Activated naive CD4-positive, alpha-beta T cell treated with anti-CD3 and anti-CD28 coated beads for 36 hours (primary cell): ENCODE data around the gene RBPMS2. TPM values are rescaled to one million over a fixed set of nuclear protein-coding genes. Genes with fewer than 3 reads are reported as not detected.
"Not testable (repeated sequence)": the region's sequence is repeated elsewhere in the genome, so short reads cannot be mapped to it uniquely, and the experiment has no call there.

Experiments used
- CTCF ChIA-PET: fragments of 350-600 bp; sonication (Branson Sonifier 250); formaldehyde crosslinking; loops from one replicate; lab custom pipeline; 2021; ENCODE audit warnings: antibody characterized with exemption; lab: Charles Lee
- DNase-seq: peaks from one replicate; pipeline ENCODE4 v3.0.0-alpha.2; 2020
- H3K27ac Mint-ChIP-seq: one replicate; pipeline ENCODE4 v1.8.0; 2021; ENCODE audit warnings: mild to moderate bottlenecking, mixed read lengths
- H3K27me3 Mint-ChIP-seq: one replicate; pipeline ENCODE4 v1.8.0; 2021; ENCODE audit warnings: low read depth, mixed read lengths
- H3K36me3 Mint-ChIP-seq: one replicate; pipeline ENCODE4 v1.8.0; 2021; ENCODE audit warnings: low read depth, mixed read lengths
- H3K4me1 Mint-ChIP-seq: one replicate; pipeline ENCODE4 v1.8.0; 2021; ENCODE audit warnings: low read depth, mixed read lengths
- H3K4me3 Mint-ChIP-seq: one replicate; pipeline ENCODE4 v1.8.0; 2021; ENCODE audit warnings: mild to moderate bottlenecking, moderate library complexity, mixed read lengths
- H3K9me3 Mint-ChIP-seq: one replicate; pipeline ENCODE4 v1.8.0; 2021; ENCODE audit warnings: mixed read lengths
- intact Hi-C: fragments of 100-400 bp; cut with micrococcal nuclease; formaldehyde crosslinking; loops from one replicate; pipeline ENCODE4 v1.15.1; 2023
- total RNA-seq, 2 experiments: library from RNA; stranded (reverse); gene quantifications; one replicate each; pipeline ENCODE4 v1.2.3, GENCODE V29; 2021

The RBPMS2 gene
- total RNA-seq, 2 experiments from 2014 or later, result not detected

GRCh38 chr15:64807051-64807749 lies 31.8 kb upstream of the RBPMS2 start:
- CTCF ChIA-PET, result interaction anchor here (0.5 to 0.9 kb wide), 2 partner anchors 76 to 246 kb away, joined by 3 read pairs; no protein-coding TSS in a partner anchor
- DNase-seq, result no peak
- intact Hi-C loops, result no loop called here
- Mint-ChIP-seq H3K9me3 (no peaks in the 10 kb centered on the region), H3K4me3 (no peak overlapping the region), H3K4me1 (peaks cover 3% of the 10 kb centered on the region), H3K27me3 (no peaks in the 10 kb centered on the region), H3K36me3 (no peaks in the 10 kb centered on the region), H3K27ac (no peak overlapping the region)

- no peak for DNase-seq
- CTCF ChIA-PET, result interaction anchor here (0.5 to 0.6 kb wide), 2 partner anchors 28 to 247 kb away, joined by 3 read pairs; no protein-coding TSS in a partner anchor
- no peak overlapping the region for H3K27ac Mint-ChIP-seq
- intact Hi-C loops, result no loop called here
- H3K27me3 Mint-ChIP-seq, result no peaks in the 10 kb centered on the region
- no peaks in the 10 kb centered on the region for H3K36me3 Mint-ChIP-seq
- H3K4me1 Mint-ChIP-seq, result peaks cover 3% of the 10 kb centered on the region
- no peak overlapping the region for H3K4me3 Mint-ChIP-seq
- H3K9me3 Mint-ChIP-seq, result no peaks in the 10 kb centered on the region
Observed at GRCh38 chr15:64806509-64806908, 31.1 kb upstream of the RBPMS2 start.

- intact Hi-C loops, result no loop called here
- no peaks in the 10 kb centered on the region for H3K36me3 Mint-ChIP-seq
- H3K4me1 Mint-ChIP-seq, result no peaks in the 10 kb centered on the region
- no peak overlapping the region for H3K27ac Mint-ChIP-seq
- no peaks in the 10 kb centered on the region for H3K9me3 Mint-ChIP-seq
- CTCF ChIA-PET, result interaction anchor here (2.6 kb wide), 1 partner anchor 77 kb away, joined by 9 read pairs; no protein-coding TSS in a partner anchor
- DNase-seq, result no peak
- H3K4me3 Mint-ChIP-seq, result no peak overlapping the region
- no peaks in the 10 kb centered on the region for H3K27me3 Mint-ChIP-seq
Observed at GRCh38 chr15:64804619-64805018, 29.2 kb upstream of the RBPMS2 start.

- intact Hi-C loops, result no loop called here
- DNase-seq, result no peak
- CTCF ChIA-PET, result interaction anchor here (0.6 to 2.6 kb wide), 2 partner anchors 76 to 445 kb away, joined by 4 to 9 read pairs; no protein-coding TSS in a partner anchor
Observed at GRCh38 chr15:64803526-64803925, 28.1 kb upstream of the RBPMS2 start.

GRCh38 chr15:64800476-64800875 lies 25.1 kb upstream of the RBPMS2 start:
- no peaks in the 10 kb centered on the region for H3K9me3 Mint-ChIP-seq
- H3K36me3 Mint-ChIP-seq, result no peaks in the 10 kb centered on the region
- no peak overlapping the region for H3K4me3 Mint-ChIP-seq
- H3K27ac Mint-ChIP-seq, result no peak overlapping the region
- intact Hi-C loops, result no loop called here
- no peak for DNase-seq
- no peaks in the 10 kb centered on the region for H3K27me3 Mint-ChIP-seq
- CTCF ChIA-PET, result interaction anchor here (0.7 to 3.1 kb wide), 3 partner anchors 10 to 1968 kb away, joined by 4 to 12 read pairs (median 4); no protein-coding TSS in a partner anchor
- H3K4me1 Mint-ChIP-seq, result no peaks in the 10 kb centered on the region

More at GRCh38 chr15:64803526-64803925, 28.1 kb upstream of the RBPMS2 start:
- Mint-ChIP-seq H3K36me3 (no peaks in the 10 kb centered on the region), H3K4me1 (no peaks in the 10 kb centered on the region), H3K9me3 (no peaks in the 10 kb centered on the region), H3K27ac (no peak overlapping the region), H3K27me3 (no peaks in the 10 kb centered on the region), H3K4me3 (no peak overlapping the region)

- H3K4me3 Mint-ChIP-seq, CTCF ChIA-PET, H3K4me1 Mint-ChIP-seq, H3K27ac Mint-ChIP-seq, DNase-seq, H3K36me3 Mint-ChIP-seq, H3K27me3 Mint-ChIP-seq, H3K9me3 Mint-ChIP-seq, intact Hi-C loops: not testable (repeated sequence)
Observed at GRCh38 chr15:64798905-64799304, 23.5 kb upstream of the RBPMS2 start.

- H3K9me3 Mint-ChIP-seq, H3K4me3 Mint-ChIP-seq, H3K4me1 Mint-ChIP-seq, H3K36me3 Mint-ChIP-seq, DNase-seq, intact Hi-C loops, H3K27ac Mint-ChIP-seq, H3K27me3 Mint-ChIP-seq: not testable (repeated sequence)
- CTCF ChIA-PET, result interaction anchor here (1.9 kb wide), 1 partner anchor 14 kb away, joined by 6 read pairs; no protein-coding TSS in a partner anchor
Observed at GRCh38 chr15:64795921-64796320, 20.5 kb upstream of the RBPMS2 start.

- H3K27me3 Mint-ChIP-seq, H3K36me3 Mint-ChIP-seq, H3K4me3 Mint-ChIP-seq, intact Hi-C loops, DNase-seq, H3K9me3 Mint-ChIP-seq, H3K4me1 Mint-ChIP-seq, H3K27ac Mint-ChIP-seq: not testable (repeated sequence)
- CTCF ChIA-PET, result interaction anchor here (0.6 to 1.9 kb wide), 3 partner anchors 11 to 20 kb away, joined by 4 to 6 read pairs (median 5); no protein-coding TSS in a partner anchor
Observed at GRCh38 chr15:64795299-64795698, 19.9 kb upstream of the RBPMS2 start.

- intact Hi-C loops, result no loop called here
- CTCF ChIA-PET, result no interaction called here
Observed at GRCh38 chr15:64792282-64792681, 16.9 kb upstream of the RBPMS2 start.

GRCh38 chr15:64791401-64791800 lies 16.0 kb upstream of the RBPMS2 start:
- intact Hi-C loops, result no loop called here
- no peaks in the 10 kb centered on the region for H3K9me3 Mint-ChIP-seq
- no peak overlapping the region for H3K4me3 Mint-ChIP-seq
- no peaks in the 10 kb centered on the region for H3K4me1 Mint-ChIP-seq
- H3K36me3 Mint-ChIP-seq, result no peaks in the 10 kb centered on the region
- no peaks in the 10 kb centered on the region for H3K27me3 Mint-ChIP-seq
- CTCF ChIA-PET, result interaction anchor here (1.1 kb wide), 2 partner anchors 11 to 63 kb away, joined by 3 to 4 read pairs; no protein-coding TSS in a partner anchor
- no peak overlapping the region for H3K27ac Mint-ChIP-seq
- DNase-seq, result no peak

More at GRCh38 chr15:64792282-64792681, 16.9 kb upstream of the RBPMS2 start:
- Mint-ChIP-seq H3K4me3 (no peak overlapping the region), H3K27me3 (no peaks in the 10 kb centered on the region), H3K9me3 (no peaks in the 10 kb centered on the region), H3K4me1 (no peaks in the 10 kb centered on the region), H3K27ac (no peak overlapping the region), H3K36me3 (no peaks in the 10 kb centered on the region)
- DNase-seq, result no peak

GRCh38 chr15:64783796-64784195 lies 8.4 kb upstream of the RBPMS2 start:
- CTCF ChIA-PET, result interaction anchor here (0.7 to 1.4 kb wide), 2 partner anchors 27 to 594 kb away, joined by 3 to 6 read pairs; no protein-coding TSS in a partner anchor
- no peaks in the 10 kb centered on the region for H3K4me1 Mint-ChIP-seq
- H3K27ac Mint-ChIP-seq, result no peak overlapping the region
- no peak for DNase-seq
- no peaks in the 10 kb centered on the region for H3K36me3 Mint-ChIP-seq
- no peaks in the 10 kb centered on the region for H3K27me3 Mint-ChIP-seq
- H3K9me3 Mint-ChIP-seq, result no peaks in the 10 kb centered on the region
- H3K4me3 Mint-ChIP-seq, result no peak overlapping the region
- intact Hi-C loops, result no loop called here

GRCh38 chr15:64782751-64783150 lies 7.4 kb upstream of the RBPMS2 start:
- no peaks in the 10 kb centered on the region for H3K4me1 Mint-ChIP-seq
- H3K27me3 Mint-ChIP-seq, result peaks cover 2% of the 10 kb centered on the region
- H3K9me3 Mint-ChIP-seq, result no peaks in the 10 kb centered on the region
- H3K4me3 Mint-ChIP-seq, result no peak overlapping the region
- intact Hi-C loops, result no loop called here
- CTCF ChIA-PET, result interaction anchor here (0.6 kb wide), 1 partner anchor 176 kb away, joined by 4 read pairs; no protein-coding TSS in a partner anchor
- no peak overlapping the region for H3K27ac Mint-ChIP-seq
- H3K36me3 Mint-ChIP-seq, result no peaks in the 10 kb centered on the region
- no peak for DNase-seq
